BJ (cell line): Measurements from ENCODE around the gene TSNAXIP1. TPM values are rescaled to one million over a fixed set of nuclear protein-coding genes. Genes with fewer than 3 reads are reported as not detected.
"Not testable (repeated sequence)": the region's sequence is repeated elsewhere in the genome, so short reads cannot be mapped to it uniquely, and the experiment has no call there.

Source experiments
- CTCF ChIA-PET: fragments of 350-600 bp; formaldehyde crosslinking; extraction: SDS; loops from one replicate; lab custom pipeline; 2021; ENCODE audit warnings: antibody characterized with exemption, inconsistent platforms; lab: Yijun Ruan, JAX
- POLR2A ChIA-PET: fragments of 300-600 bp; sonication (Branson Sonifier 250); formaldehyde crosslinking; extraction: SDS; loops from one replicate; lab custom pipeline; 2021; ENCODE audit warnings: antibody characterized with exemption; lab: Charles Lee
- DNase-seq: peaks from one replicate; pipeline ENCODE4 v3.0.0-alpha.2; 2011; ENCODE audit warnings: low read depth
- H3K27me3 ChIP-seq: 2 replicates; pipeline ENCODE4 v1.6.0; 2011; ENCODE audit warnings: low read length; ENCODE audit not compliant: control insufficient read depth, insufficient read depth
- H3K36me3 ChIP-seq: 2 replicates; pipeline ENCODE4 v1.5.1; 2011; ENCODE audit warnings: low read length; ENCODE audit not compliant: control insufficient read depth, insufficient read depth
- H3K4me3 ChIP-seq: 2 replicates; pipeline ENCODE4 v1.5.1; 2011; ENCODE audit warnings: low read depth, mild to moderate bottlenecking, control low read depth, low read length
- polyA plus RNA-seq: library from polyadenylated mRNA; depleted of rRNA; stranded (reverse); fragments of >200 nt; gene quantifications from 2 replicates; pipeline ENCODE4 v1.2.3, GENCODE V29; 2011
- TF ChIP-seq, protein P1 (sequence below): IDR thresholded peaks from 2 replicates; pipeline ENCODE4 v1.5.1; 2011; ENCODE audit warnings: low read depth, mild to moderate bottlenecking, control low read depth, inconsistent platforms, low read length, moderate library complexity; ENCODE audit not compliant: insufficient read depth

The TSNAXIP1 gene
- polyA plus RNA-seq, 1 experiment, result 1.6 TPM

DNA sequence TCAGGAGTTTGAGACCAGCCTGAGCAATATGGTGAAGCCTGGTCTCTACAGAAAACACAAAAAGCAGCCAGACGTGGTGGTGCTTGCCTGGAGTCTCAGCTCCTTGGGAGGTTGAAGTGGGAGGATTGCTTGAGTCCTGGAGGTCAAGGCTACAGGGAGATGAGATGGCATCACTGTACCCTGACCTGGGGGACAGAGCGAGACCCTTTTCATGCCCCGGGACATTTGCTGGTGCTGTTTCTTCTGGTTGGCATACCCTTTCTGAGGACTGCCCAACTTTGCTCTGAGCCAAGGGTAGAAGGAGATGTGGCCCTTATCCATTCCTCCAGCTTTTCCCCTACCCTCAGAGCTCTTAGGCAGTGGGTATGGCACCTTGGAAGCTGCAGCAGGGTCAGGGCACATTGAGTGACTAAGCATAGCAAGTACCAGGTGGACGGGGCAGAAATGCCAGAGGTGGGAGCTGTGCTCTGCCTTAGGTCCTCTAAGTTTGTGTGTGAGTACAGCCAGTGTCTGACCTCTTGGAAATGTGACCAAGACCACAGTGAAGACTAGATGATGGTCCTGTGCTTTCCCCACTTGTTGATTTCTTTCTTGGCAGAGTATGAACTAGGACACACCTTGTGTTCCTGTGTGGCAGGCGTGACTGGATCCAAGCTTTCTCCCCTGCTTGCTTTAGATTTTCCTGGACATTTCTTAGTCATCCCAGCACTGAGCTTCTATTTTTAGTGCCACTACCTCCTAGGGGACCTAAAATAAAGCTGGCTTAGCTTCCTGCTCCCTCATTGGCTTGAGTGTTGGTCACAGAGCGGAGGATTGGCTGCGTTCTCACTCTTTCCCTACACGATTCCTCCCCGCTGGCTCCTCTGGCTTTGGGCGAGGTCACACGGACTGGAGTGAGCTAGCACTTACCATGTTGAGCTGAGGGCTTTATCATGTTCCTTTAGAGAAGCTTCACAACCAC is 56.2 kb downstream of the TSNAXIP1 start:
- POLR2A ChIA-PET, result no interaction called here
- TF ChIP-seq, protein P1, sequence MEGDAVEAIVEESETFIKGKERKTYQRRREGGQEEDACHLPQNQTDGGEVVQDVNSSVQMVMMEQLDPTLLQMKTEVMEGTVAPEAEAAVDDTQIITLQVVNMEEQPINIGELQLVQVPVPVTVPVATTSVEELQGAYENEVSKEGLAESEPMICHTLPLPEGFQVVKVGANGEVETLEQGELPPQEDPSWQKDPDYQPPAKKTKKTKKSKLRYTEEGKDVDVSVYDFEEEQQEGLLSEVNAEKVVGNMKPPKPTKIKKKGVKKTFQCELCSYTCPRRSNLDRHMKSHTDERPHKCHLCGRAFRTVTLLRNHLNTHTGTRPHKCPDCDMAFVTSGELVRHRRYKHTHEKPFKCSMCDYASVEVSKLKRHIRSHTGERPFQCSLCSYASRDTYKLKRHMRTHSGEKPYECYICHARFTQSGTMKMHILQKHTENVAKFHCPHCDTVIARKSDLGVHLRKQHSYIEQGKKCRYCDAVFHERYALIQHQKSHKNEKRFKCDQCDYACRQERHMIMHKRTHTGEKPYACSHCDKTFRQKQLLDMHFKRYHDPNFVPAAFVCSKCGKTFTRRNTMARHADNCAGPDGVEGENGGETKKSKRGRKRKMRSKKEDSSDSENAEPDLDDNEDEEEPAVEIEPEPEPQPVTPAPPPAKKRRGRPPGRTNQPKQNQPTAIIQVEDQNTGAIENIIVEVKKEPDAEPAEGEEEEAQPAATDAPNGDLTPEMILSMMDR, result no peak

DNA sequence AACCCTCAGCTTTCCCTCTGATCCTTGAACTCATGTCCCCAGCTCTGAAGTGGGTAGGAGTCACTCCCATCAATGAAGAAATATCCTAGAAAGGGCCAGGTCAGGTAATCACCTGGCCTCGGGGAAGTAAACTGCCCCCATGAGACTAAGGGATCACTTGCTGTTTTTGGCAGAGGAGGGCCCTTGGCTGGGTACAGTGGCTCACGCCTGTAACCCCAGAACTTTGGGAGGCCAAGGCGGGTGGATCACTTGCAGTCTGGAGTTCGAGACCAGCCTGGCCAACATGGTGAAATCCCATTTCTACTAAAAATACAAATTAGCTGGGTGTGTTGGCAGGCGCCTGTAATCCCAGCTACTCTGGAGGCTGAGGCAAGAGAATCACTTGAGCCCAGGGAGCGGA is 57.4 kb downstream of the TSNAXIP1 start:
- H3K36me3 ChIP-seq, result peaks cover 12% of the 10 kb centered on the region
- CTCF ChIA-PET, result interaction anchor here (1.1 to 3.0 kb wide), 5 partner anchors 48 to 343 kb away, joined by 3 to 23 read pairs (median 5); no protein-coding TSS in a partner anchor
- DNase-seq, H3K4me3 ChIP-seq, H3K27me3 ChIP-seq, POLR2A ChIA-PET: not testable (repeated sequence)

More for the DNA sequence above, 56.2 kb downstream of the TSNAXIP1 start:
- DNase-seq, result no peak
- Histone ChIP-seq H3K4me3 (no peak overlapping the region), H3K27me3 (no peaks in the 10 kb centered on the region), H3K36me3 (peaks cover 7% of the 10 kb centered on the region)
- CTCF ChIA-PET, result interaction anchor here (0.7 to 3.0 kb wide), 12 partner anchors 18 to 342 kb away, joined by 3 to 23 read pairs (median 4); partner anchors contain the start of gene NRN1L

DNA sequence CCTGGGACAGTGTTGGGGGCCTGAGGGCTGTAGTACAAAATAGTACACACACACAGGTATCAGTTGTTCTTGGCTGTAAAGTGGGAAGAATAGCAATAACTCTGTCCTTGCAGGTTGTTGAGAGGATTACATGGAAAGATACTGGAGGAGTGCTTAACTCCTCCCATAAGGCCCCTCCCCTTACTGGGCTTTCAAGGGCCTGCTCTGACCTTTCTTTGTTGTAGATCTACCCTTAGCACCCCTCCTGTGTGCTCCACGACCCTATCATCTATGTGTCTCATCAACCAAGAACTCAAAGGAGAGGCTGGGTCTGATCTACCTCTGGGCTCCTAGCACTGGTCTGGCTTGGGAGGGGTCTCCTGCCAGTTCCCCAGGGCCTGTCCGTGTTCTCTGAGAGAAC is 57.9 kb downstream of the TSNAXIP1 start:
- TF ChIP-seq, protein P1, result no peak
- DNase-seq, result no peak
- ChIA-PET POLR2A (no interaction called here), CTCF (interaction anchor here (1.0 to 2.1 kb wide), 3 partner anchors 19 to 344 kb away, joined by 3 to 17 read pairs (median 5); no protein-coding TSS in a partner anchor)
- Histone ChIP-seq H3K36me3 (peaks cover 12% of the 10 kb centered on the region), H3K4me3 (no peak overlapping the region), H3K27me3 (no peaks in the 10 kb centered on the region)

DNA sequence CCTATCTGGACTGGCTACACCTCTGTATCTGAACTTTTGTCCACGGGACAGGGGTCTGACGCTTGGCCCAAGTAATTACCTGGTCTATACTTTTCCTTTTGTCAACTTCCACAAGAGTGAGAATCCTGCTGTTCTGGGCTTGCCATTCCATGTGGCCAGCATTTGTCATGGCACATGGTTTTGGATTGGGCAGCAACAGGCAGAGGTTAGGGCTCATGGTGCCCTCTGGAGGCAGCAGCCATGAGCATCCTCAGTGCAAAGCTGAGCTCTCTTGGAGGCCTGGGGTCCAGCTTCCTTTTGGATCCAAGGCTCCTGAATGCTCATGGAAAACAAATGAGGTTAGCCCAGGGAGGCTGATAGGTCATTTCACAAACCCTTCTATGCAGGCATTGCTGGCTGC is 58.6 kb downstream of the TSNAXIP1 start:
- peaks cover 16% of the 10 kb centered on the region for H3K36me3 ChIP-seq

DNA sequence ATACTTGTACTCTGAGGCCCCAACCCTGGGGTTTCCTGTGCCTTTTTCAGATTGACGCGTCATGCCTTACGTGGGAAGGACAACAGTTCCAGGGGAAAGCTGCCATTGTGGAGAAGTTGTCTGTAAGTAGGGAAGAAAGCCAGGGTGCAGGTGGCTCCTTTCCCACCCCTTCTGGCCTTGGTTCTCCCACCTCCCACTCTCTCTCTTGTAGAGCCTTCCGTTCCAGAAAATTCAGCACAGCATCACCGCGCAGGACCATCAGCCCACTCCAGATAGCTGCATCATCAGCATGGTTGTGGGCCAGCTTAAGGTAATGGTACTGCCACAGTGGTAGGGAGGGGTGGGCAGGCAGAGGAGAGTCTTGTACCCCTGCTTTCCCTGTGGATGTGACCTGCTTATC is 61.6 kb downstream of the TSNAXIP1 start:
- DNase-seq, result no peak
- CTCF ChIA-PET, result interaction anchor here (0.9 to 3.5 kb wide), 4 partner anchors 15 to 348 kb away, joined by 3 to 16 read pairs (median 6); partner anchors contain the start of gene NRN1L
- Histone ChIP-seq H3K4me3 (no peak overlapping the region), H3K27me3 (no peaks in the 10 kb centered on the region), H3K36me3 (peaks cover 21% of the 10 kb centered on the region)
- POLR2A ChIA-PET, result no interaction called here
- TF ChIP-seq, protein P1, result no peak

More for the DNA sequence above, 58.6 kb downstream of the TSNAXIP1 start:
- no peak for DNase-seq
- CTCF ChIA-PET, result interaction anchor here (0.6 to 2.1 kb wide), 3 partner anchors 19 to 49 kb away, joined by 3 to 17 read pairs (median 3); no protein-coding TSS in a partner anchor
- POLR2A ChIA-PET, result no interaction called here
- TF ChIP-seq, protein P1, result peak; percentile 46
- no peaks in the 10 kb centered on the region for H3K27me3 ChIP-seq
- no peak overlapping the region for H3K4me3 ChIP-seq
